ENCODE data around the gene CELF1. TPM values are rescaled to one million over a fixed set of nuclear protein-coding genes. Genes with fewer than 3 reads are reported as not detected.

CELF1 gene
- total and polyA plus RNA-seq, 2 experiments from 2014 or later = 124 to 233 TPM

GRCh38 chr11:47592251-47592650, 39.3 kb upstream of the CELF1 start (continued):
- no peak for TF ChIP-seq CTCF (conservative IDR thresholded peaks at IDR 0.05; ENCODE audit: low read depth in 2 of 2)
- TF ChIP-seq ZNF114 (CRISPR knock-in tag; IDR thresholded peaks at IDR 0.05) = no peak
- TF ChIP-seq JUNB (IDR thresholded peaks at IDR 0.05; ENCODE audit: unreplicated experiment) = no peak
- TF ChIP-seq STAT1 (IDR thresholded peaks at IDR 0.05; ENCODE audit: unreplicated experiment) = no peak
- no peak for TF ChIP-seq ETS1 (IDR thresholded peaks at IDR 0.05)

GRCh38 chr11:47591764-47592163, 38.8 kb upstream of the CELF1 start:
- Histone ChIP-seq H3K4me2 (no peak overlapping the region; the same call in 1 of the 2 replicates), H3K79me2 (replicated peaks; ENCODE audit: insufficient read depth) (no peaks in the 10 kb centered on the region), H3K4me1 (ENCODE audit: insufficient read depth) (peaks cover 23% of the 10 kb centered on the region), H3F3A (replicated peaks; ENCODE audit: low read depth) (no peaks in the 10 kb centered on the region), H3K4me3 (no peak overlapping the region; the same call in 1 of the 2 replicates), H4K20me1 (replicated peaks; ENCODE audit: insufficient read depth) (peaks cover 5% of the 10 kb centered on the region; the same call in 1 of the 2 replicates), H2AFZ (no peak overlapping the region), H3K27ac (ENCODE audit: low read depth) (no peak overlapping the region), H3K36me3 (ENCODE audit: insufficient read depth) (no peaks in the 10 kb centered on the region), H3K27me3 (ENCODE audit: insufficient read depth) (peaks cover 69% of the 10 kb centered on the region), H3K9me2 (ENCODE audit: insufficient read depth) (0 out of 2 replicates have a peak, but pooled peaks cover 6% of the 10 kb centered on the region)
- Mint-ChIP-seq H3K4me1 (peaks cover 21% of the 10 kb centered on the region), H3K4me3 (no peak overlapping the region), H3K27ac (no peak overlapping the region), H3K9me3 (no peaks in the 10 kb centered on the region), H3K36me3 (ENCODE audit: low read depth) (no peaks in the 10 kb centered on the region), H3K27me3 (ENCODE audit: insufficient read depth, low read depth, poor library complexity) (peaks cover 53% of the 10 kb centered on the region)
- DNase-seq (ENCODE audit: low spot score) (no peak), ATAC-seq (no peak)
- TF ChIP-seq JUNB (IDR thresholded peaks at IDR 0.05; ENCODE audit: unreplicated experiment) = no peak
- TF ChIP-seq EZH2phosphoT487 (IDR thresholded peaks at IDR 0.05; ENCODE audit: unreplicated experiment) = no peak
- TF ChIP-seq ZNF331 (CRISPR knock-in tag; IDR thresholded peaks at IDR 0.05; ENCODE audit: low read depth) = no peak
- TF ChIP-seq ZNF462 (CRISPR knock-in tag; IDR thresholded peaks at IDR 0.05) = no peak
- TF ChIP-seq POLR2AphosphoS5 (IDR thresholded peaks at IDR 0.05; ENCODE audit: low read depth) = no peak
- TF ChIP-seq ETS1 (IDR thresholded peaks at IDR 0.05) = no peak

Data from GM23338 (cell line).